Vagina (tissue), 2 donors: ENCODE results near the gene CTBP2. TPM values are rescaled to one million over a fixed set of nuclear protein-coding genes. Genes with fewer than 3 reads are reported as not detected.
A peak's percentile ranks its signal among the peaks of the same experiment; 100 is the strongest.
"Not testable (repeated sequence)": the region's sequence is repeated elsewhere in the genome, so short reads cannot be mapped to it uniquely, and the experiment has no call there.

ENCODE experiments used
- DNase-seq, 2 donors: peaks; one replicate each; pipeline ENCODE4 v3.0.0-alpha.2; 2017; ENCODE audit errors: extremely low spot score in 2 of 2
- H3K27ac ChIP-seq: fragments of 200-600 bp; sonication (generic); one replicate; pipeline ENCODE4 v1.5.1; 2019
- H3K27me3 ChIP-seq: fragments of 200-600 bp; sonication (generic); one replicate; pipeline ENCODE4 v1.5.1; 2019
- H3K36me3 ChIP-seq, 2 donors: fragments of 200-600 bp; sonication (generic); one replicate each; pipeline ENCODE4 v1.5.1; 2017 to 2019
- H3K4me1 ChIP-seq: fragments of 200-600 bp; sonication (generic); one replicate; pipeline ENCODE4 v1.5.1; 2019
- H3K4me3 ChIP-seq, 2 donors: fragments of 200-600 bp; sonication (generic); 1 replicate in 1 of 2; 2 replicates in 1 of 2; pipeline ENCODE4 v1.5.1; 2016 to 2019
- H3K9me3 ChIP-seq: fragments of 200-600 bp; sonication (generic); one replicate; pipeline ENCODE4 v1.5.1; 2019
- POLR2A ChIP-seq, 2 donors: fragments of 450-650 bp; IDR thresholded peaks; one replicate each; pipeline ENCODE4 v1.6.1; 2017; ENCODE audit warnings: antibody characterized with exemption in 2 of 2, mild to moderate bottlenecking in 2 of 2, moderate library complexity in 2 of 2
- POLR2AphosphoS5 ChIP-seq, 2 donors: sonication (generic); formaldehyde crosslinking; IDR thresholded peaks; one replicate each; pipeline ENCODE4 v1.9.0; 2017; ENCODE audit warnings: antibody characterized with exemption in 2 of 2, mild to moderate bottlenecking in 2 of 2, low read depth in 1 of 2; ENCODE audit not compliant: insufficient read depth in 1 of 2
- intact Hi-C: fragments of 100-400 bp; cut with DNase I; formaldehyde crosslinking; loops from one replicate; pipeline ENCODE4 v1.15.1; 2023
- total RNA-seq: library from RNA; depleted of rRNA; stranded (reverse); fragments of >200 nt; gene quantifications from one replicate; pipeline ENCODE4 v1.2.3, GENCODE V29; 2016
- TF ChIP-seq, protein P1 (sequence below), 3 experiments: fragments of 450-650 bp in 2 of 3; fragments of 200-600 bp in 1 of 3; sonication (generic) in 1 of 3; IDR thresholded peaks; one replicate each; pipeline ENCODE4 v1.5.1; 2017 to 2019; ENCODE audit warnings: antibody characterized with exemption in 3 of 3, mild to moderate bottlenecking in 2 of 3, moderate library complexity in 2 of 3

CTBP2 gene
- total RNA-seq, 1 donor from 2014 or later = 74.4 TPM

- H3K27ac ChIP-seq = peak overlapping the region; percentile 97
- H3K9me3 ChIP-seq = no peaks in the 10 kb centered on the region
- no peak for DNase-seq
- H3K27me3 ChIP-seq = no peaks in the 10 kb centered on the region
- no peaks in the 10 kb centered on the region for H3K36me3 ChIP-seq
- peaks cover 99% of the 10 kb centered on the region for H3K4me1 ChIP-seq
- TF ChIP-seq POLR2AphosphoS5 (IDR thresholded peaks at IDR 0.05; ENCODE audit: insufficient read depth in 1 of 2, low read depth in 1 of 2) = no peak
- no peak for TF ChIP-seq POLR2A (IDR thresholded peaks at IDR 0.05)
- TF ChIP-seq, protein P1, sequence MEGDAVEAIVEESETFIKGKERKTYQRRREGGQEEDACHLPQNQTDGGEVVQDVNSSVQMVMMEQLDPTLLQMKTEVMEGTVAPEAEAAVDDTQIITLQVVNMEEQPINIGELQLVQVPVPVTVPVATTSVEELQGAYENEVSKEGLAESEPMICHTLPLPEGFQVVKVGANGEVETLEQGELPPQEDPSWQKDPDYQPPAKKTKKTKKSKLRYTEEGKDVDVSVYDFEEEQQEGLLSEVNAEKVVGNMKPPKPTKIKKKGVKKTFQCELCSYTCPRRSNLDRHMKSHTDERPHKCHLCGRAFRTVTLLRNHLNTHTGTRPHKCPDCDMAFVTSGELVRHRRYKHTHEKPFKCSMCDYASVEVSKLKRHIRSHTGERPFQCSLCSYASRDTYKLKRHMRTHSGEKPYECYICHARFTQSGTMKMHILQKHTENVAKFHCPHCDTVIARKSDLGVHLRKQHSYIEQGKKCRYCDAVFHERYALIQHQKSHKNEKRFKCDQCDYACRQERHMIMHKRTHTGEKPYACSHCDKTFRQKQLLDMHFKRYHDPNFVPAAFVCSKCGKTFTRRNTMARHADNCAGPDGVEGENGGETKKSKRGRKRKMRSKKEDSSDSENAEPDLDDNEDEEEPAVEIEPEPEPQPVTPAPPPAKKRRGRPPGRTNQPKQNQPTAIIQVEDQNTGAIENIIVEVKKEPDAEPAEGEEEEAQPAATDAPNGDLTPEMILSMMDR (IDR thresholded peaks at IDR 0.05) = no peak
- intact Hi-C loops = loop anchor here (5.0 kb wide), 2 partner anchors 64 to 86 kb away; no protein-coding TSS in a partner anchor
- H3K4me3 ChIP-seq = peak overlapping the region in 1 of 2 donors; percentile 14
Measured at GRCh38 chr10:125061557-125062226, 98.7 kb downstream of the CTBP2 start.

GRCh38 chr10:125060826-125061556 is 99.4 kb downstream of the CTBP2 start:
- Histone ChIP-seq H3K9me3 (no peaks in the 10 kb centered on the region), H3K27me3 (no peaks in the 10 kb centered on the region), H3K36me3 (no peaks in the 10 kb centered on the region), H3K27ac (peak overlapping the region; percentile 97), H3K4me3 (peak overlapping the region; percentile 5 to 14), H3K4me1 (peaks cover 100% of the 10 kb centered on the region)
- intact Hi-C loops = loop anchor here (5.0 kb wide), 2 partner anchors 64 to 86 kb away; no protein-coding TSS in a partner anchor
- no peak for DNase-seq
- TF ChIP-seq, protein P1 (IDR thresholded peaks at IDR 0.05) = peak; percentile 26 to 82 (median 72)
- TF ChIP-seq POLR2A (IDR thresholded peaks at IDR 0.05) (no peak), POLR2AphosphoS5 (IDR thresholded peaks at IDR 0.05; ENCODE audit: insufficient read depth in 1 of 2, low read depth in 1 of 2) (peak; percentile 61 to 90)

- H3K4me1 ChIP-seq = peaks cover 100% of the 10 kb centered on the region
- H3K9me3 ChIP-seq = no peaks in the 10 kb centered on the region
- no peaks in the 10 kb centered on the region for H3K27me3 ChIP-seq
- H3K27ac ChIP-seq = peak overlapping the region; percentile 97
- TF ChIP-seq POLR2A (IDR thresholded peaks at IDR 0.05) = no peak
- no peak for TF ChIP-seq POLR2AphosphoS5 (IDR thresholded peaks at IDR 0.05; ENCODE audit: insufficient read depth in 1 of 2, low read depth in 1 of 2)
- TF ChIP-seq, protein P1 (IDR thresholded peaks at IDR 0.05) = no peak
- intact Hi-C loops = loop anchor here (5.0 kb wide), 2 partner anchors 63 to 87 kb away; no protein-coding TSS in a partner anchor
- no peaks in the 10 kb centered on the region for H3K36me3 ChIP-seq
- no peak for DNase-seq
- peak overlapping the region; percentile 5 to 14 for H3K4me3 ChIP-seq
Measured at GRCh38 chr10:125060482-125060825, 99.9 kb downstream of the CTBP2 start.

GRCh38 chr10:125060026-125060425 is 100.3 kb downstream of the CTBP2 start:
- intact Hi-C loops = loop anchor here (5.0 kb wide), 2 partner anchors 63 to 87 kb away; no protein-coding TSS in a partner anchor
- no peaks in the 10 kb centered on the region for H3K27me3 ChIP-seq
- H3K36me3 ChIP-seq = no peaks in the 10 kb centered on the region
- no peak for DNase-seq
- H3K27ac ChIP-seq = peak overlapping the region; percentile 97
- no peak for TF ChIP-seq POLR2A (IDR thresholded peaks at IDR 0.05)
- no peak for TF ChIP-seq POLR2AphosphoS5 (IDR thresholded peaks at IDR 0.05; ENCODE audit: insufficient read depth in 1 of 2, low read depth in 1 of 2)
- TF ChIP-seq, protein P1 (IDR thresholded peaks at IDR 0.05) = no peak
- H3K9me3 ChIP-seq = no peaks in the 10 kb centered on the region
- peaks cover 100% of the 10 kb centered on the region for H3K4me1 ChIP-seq
- H3K4me3 ChIP-seq = no peak overlapping the region

DNA sequence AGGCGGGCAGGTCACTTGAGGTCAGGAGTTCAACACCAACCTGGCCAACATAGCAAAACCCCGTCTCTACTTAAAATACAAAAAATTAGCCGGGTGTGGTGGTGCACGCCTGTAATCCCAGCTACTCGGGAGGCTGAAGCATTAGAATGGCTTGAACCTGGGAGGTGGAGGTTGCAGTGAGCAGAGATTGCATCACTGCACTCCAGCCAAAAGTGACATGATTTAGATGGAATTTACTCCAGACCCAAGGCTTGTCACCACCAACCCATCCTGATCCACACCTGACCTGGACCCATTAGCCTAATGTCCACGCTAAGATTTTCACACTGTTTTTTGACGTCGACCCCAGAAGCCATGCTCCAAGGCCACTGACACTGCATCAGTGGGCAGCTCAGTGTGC is 101.0 kb downstream of the CTBP2 start:
- Histone ChIP-seq H3K27ac (peak overlapping the region; percentile 97), H3K4me1 (peaks cover 100% of the 10 kb centered on the region)
- H3K4me3 ChIP-seq, DNase-seq, H3K36me3 ChIP-seq, H3K27me3 ChIP-seq, H3K9me3 ChIP-seq, intact Hi-C loops: not testable (repeated sequence)
